Activated CD8-positive, alpha-beta memory T cell treated with anti-CD3 and anti-CD28 coated beads for 36 hours (primary cell): ENCODE data around the gene IPMK. TPM values are rescaled to one million over a fixed set of nuclear protein-coding genes. Genes with fewer than 3 reads are reported as not detected.
"Not testable (repeated sequence)": the region's sequence is repeated elsewhere in the genome, so short reads cannot be mapped to it uniquely, and the experiment has no call there.

Experiments used
- CTCF ChIA-PET: fragments of 350-600 bp; sonication (Branson Sonifier 250); formaldehyde crosslinking; loops from one replicate; lab custom pipeline; 2021; ENCODE audit warnings: antibody characterized with exemption; lab: Charles Lee
- POLR2A ChIA-PET: fragments of 350-600 bp; sonication (Branson Sonifier 250); formaldehyde crosslinking; loops from one replicate; lab custom pipeline; 2021; ENCODE audit warnings: antibody characterized with exemption; lab: Charles Lee
- total RNA-seq, 2 experiments: library from RNA; stranded (reverse); gene quantifications; one replicate each; pipeline ENCODE4 v1.2.3, GENCODE V29; 2021

Gene IPMK
- total RNA-seq, 2 experiments from 2014 or later: 10.6 to 11.3 TPM

GRCh38 chr10:58175990-58176900 is 91.4 kb downstream of the IPMK start:
- ChIA-PET CTCF (interaction anchor here (0.8 to 1.5 kb wide), 2 partner anchors 93 to 124 kb away, joined by 4 read pairs; partner anchors contain the start of gene CISD1), POLR2A (no interaction called here)

DNA sequence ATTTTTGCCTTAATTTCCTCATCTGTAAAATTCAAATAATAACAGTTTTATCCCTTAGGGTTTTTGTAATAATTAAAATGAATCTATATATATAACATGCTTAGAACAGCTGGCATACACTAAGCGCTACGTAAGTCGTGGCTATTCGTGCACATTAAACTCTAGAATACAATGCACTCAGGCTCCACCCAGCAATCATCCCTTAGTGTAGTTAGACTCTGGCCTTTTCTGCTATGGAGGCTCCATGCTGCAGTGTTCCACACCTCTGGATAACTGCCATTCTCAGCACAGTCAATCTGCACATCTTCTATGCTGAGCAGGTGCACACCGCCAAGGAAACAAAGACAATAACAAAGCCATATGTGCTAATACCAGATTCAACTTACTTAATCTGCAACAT is 92.9 kb downstream of the IPMK start:
- ChIA-PET CTCF (no interaction called here), POLR2A (no interaction called here)

GRCh38 chr10:58173391-58173790 is 94.3 kb downstream of the IPMK start:
- ChIA-PET CTCF (no interaction called here), POLR2A (no interaction called here)

DNA sequence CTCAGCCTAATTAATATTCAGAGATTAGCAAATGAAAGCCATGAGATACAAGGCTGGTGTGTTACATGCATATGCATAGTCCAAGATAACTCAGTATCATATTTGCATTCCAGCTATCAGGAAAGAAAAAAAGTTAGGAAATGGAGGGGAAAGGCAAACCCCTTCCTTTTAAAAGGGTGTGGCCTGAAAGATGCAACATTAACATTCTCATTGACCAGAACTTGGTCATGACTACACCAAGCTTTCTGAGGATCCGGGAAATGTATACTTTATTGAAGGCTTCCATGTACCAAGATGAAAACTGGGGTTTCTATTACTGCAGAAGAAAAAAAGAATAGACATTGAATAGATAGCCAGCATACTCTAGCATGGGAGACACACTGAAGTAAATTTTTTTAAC is 96.5 kb downstream of the IPMK start:
- POLR2A ChIA-PET: no interaction called here
- CTCF ChIA-PET: interaction anchor here (1.7 kb wide), 1 partner anchor 54 kb away, joined by 3 read pairs; no protein-coding TSS in a partner anchor

GRCh38 chr10:58164517-58164916 is 103.2 kb downstream of the IPMK start:
- ChIA-PET POLR2A (no interaction called here), CTCF (no interaction called here)

DNA sequence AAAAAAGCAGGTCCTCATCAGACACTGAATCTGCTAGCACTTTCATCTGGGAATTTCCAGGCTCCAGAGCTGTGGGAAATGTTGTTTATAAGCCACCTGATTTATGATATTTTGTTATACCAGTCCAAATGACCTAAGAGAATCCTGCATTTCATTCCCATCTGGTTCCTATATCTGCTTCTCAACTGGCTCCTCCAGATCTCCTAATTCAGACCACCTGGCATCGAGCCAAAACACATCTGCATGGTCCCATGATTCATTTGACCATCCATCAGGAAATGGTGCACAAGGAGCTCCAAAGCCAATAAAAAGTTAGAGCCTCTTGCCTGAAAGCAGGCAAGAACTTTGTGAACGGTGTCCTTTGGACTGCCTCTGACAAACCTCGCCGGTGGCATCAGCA is 108.9 kb downstream of the IPMK start:
- ChIA-PET CTCF (no interaction called here), POLR2A (no interaction called here)

DNA sequence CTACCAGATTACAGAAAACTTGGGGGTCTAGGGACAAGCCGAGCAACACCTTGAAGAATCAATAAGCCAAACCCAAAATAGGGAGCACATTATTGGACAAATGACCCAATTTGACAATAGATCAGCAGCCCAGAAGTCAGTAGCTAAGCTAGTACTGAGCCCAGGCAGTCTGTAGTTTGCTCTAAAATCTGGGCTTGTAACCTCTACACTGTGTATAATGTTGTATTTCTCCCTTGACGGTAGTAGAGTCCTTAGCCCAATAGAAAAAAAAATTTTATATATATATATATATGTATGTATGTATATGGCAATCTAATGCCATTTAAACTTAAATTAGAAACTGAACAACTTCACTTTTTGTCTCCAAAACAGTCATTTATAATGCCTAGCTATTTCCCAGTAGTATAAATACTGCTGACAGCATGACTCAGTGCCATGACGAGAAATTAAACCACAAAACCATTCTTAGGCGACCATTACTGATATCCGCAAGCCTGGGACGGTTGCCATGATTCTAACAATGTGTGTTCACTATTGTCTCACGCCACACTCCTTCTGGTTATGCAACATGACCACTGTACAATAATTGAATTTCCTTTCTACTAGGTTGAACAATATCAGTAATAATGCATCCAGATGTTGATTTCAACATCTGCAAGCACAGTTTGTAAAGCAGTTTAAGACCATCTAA is 110.5 kb downstream of the IPMK start:
- ChIA-PET CTCF (no interaction called here), POLR2A (no interaction called here)

DNA sequence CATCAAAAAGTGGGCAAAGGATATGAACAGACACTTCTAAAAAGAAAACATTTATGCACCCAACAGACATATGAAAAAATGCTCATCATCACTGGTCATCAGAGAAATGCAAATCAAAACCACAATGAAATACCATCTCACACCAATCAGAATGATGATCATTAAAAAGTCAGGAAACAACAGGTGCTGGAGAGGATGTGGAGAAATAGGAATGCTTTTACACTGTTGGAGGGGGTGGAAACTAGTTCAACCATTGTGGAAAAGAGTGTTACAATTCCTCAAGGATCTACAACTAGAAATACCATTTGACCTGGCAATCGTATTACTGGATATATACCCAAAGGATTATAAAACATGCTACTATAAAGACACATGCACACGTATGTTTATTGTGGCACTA is 111.8 kb downstream of the IPMK start:
- POLR2A ChIA-PET, CTCF ChIA-PET: not testable (repeated sequence)

- POLR2A ChIA-PET: no interaction called here
- CTCF ChIA-PET: no interaction called here
These were observed 113.9 kb downstream of the IPMK start for GRCh38 chr10:58153751-58154150.

DNA sequence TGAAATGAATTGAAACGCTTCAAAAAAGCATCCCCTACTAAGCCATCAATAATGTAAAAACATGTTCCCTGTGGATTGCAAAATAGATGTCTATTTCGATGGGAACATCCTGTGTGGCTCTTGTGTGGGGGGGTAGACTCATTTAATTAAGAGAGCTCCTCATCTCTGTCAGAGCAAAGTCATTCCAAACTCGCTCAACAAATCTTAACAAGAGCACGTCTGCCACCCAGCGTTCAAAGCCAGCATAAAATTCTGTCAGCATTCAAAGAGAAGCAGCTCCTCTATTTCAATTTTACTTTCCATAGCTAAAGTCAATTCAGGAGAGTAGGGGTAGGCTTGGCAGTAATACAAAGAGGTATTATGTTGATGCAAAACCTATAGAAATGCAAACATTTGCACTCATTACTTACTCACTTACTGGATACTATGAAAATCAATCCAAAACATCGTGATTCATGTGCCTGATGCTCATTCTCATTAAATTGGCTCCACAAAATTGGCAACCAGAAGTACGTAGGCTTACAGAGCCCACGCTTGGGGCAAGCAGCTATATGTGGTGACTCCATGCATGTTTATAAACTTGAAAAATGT is 114.9 kb downstream of the IPMK start:
- CTCF ChIA-PET: interaction anchor here (0.7 kb wide), 1 partner anchor 106 kb away, joined by 3 read pairs; no protein-coding TSS in a partner anchor
- POLR2A ChIA-PET: no interaction called here

DNA sequence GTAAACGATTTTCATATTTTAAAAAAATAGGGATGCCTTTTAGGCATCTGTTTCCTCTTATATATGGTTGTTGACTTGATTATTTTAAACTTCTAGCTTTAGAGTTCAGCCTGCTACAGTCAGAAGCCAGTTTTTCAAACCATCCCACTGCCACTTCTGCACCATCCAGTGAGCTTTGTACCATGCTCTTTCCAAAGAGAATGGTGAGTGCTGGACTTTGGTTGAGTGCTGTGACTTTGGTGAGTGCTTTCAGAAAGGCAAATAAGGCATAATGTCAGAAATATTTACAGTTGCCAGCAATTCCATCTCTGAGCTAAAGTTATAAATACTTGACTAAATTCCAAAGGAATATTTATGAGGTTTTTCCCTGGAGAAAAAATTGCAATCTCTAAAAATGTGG is 117.4 kb downstream of the IPMK start:
- ChIA-PET CTCF (no interaction called here), POLR2A (no interaction called here)

DNA sequence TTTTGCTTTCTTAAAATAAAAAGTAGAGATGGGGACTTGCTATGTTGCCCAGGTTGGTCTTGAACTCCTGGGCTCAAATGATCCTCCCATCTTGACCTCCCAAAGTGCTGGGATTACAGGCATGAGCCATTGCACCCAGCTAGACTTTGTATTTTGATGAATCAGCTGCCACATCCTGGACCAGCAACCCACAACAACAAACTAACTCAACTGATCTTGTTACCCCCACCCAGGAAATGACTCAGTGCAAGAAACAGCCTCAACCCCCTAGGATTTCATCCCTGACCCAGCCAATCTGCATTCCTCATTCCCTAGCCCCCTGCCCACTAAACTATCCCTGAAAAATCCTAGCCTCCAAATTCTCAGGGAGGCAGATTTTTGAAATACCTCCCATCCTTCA is 123.8 kb downstream of the IPMK start:
- ChIA-PET CTCF (no interaction called here), POLR2A (no interaction called here)

Other genes with a start within 250 kb of the IPMK start
- gene CISD1, start 1.3 kb upstream of the IPMK start, total RNA-seq: 10 to 100 TPM; 62.9 to 63.0 TPM
- 10 to 100 TPM; 15.8 to 16.8 TPM for gene UBE2D1, start 67.1 kb upstream of the IPMK start, total RNA-seq
- 100 to 1,000 TPM; 133 to 135 TPM for gene TFAM, start 117.5 kb upstream of the IPMK start, total RNA-seq
- gene BICC1, start 245.0 kb upstream of the IPMK start, total RNA-seq: not detected